ENCODE results near the gene RCBTB2. TPM values are rescaled to one million over a fixed set of nuclear protein-coding genes. Genes with fewer than 3 reads are reported as not detected.

The RCBTB2 gene
- total and polyA plus RNA-seq, 12 donors, result 9.8 to 36.4 (median 16.9) TPM

- H3K4me3 ChIP-seq, result no peak overlapping the region
- no peak for TF ChIP-seq POLR2A (IDR thresholded peaks at IDR 0.05)
- TF ChIP-seq, protein P1, sequence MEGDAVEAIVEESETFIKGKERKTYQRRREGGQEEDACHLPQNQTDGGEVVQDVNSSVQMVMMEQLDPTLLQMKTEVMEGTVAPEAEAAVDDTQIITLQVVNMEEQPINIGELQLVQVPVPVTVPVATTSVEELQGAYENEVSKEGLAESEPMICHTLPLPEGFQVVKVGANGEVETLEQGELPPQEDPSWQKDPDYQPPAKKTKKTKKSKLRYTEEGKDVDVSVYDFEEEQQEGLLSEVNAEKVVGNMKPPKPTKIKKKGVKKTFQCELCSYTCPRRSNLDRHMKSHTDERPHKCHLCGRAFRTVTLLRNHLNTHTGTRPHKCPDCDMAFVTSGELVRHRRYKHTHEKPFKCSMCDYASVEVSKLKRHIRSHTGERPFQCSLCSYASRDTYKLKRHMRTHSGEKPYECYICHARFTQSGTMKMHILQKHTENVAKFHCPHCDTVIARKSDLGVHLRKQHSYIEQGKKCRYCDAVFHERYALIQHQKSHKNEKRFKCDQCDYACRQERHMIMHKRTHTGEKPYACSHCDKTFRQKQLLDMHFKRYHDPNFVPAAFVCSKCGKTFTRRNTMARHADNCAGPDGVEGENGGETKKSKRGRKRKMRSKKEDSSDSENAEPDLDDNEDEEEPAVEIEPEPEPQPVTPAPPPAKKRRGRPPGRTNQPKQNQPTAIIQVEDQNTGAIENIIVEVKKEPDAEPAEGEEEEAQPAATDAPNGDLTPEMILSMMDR (IDR thresholded peaks at IDR 0.05), result no peak
Measured at GRCh38 chr13:48487968-48488367, 44.9 kb downstream of the RCBTB2 start.

DNA sequence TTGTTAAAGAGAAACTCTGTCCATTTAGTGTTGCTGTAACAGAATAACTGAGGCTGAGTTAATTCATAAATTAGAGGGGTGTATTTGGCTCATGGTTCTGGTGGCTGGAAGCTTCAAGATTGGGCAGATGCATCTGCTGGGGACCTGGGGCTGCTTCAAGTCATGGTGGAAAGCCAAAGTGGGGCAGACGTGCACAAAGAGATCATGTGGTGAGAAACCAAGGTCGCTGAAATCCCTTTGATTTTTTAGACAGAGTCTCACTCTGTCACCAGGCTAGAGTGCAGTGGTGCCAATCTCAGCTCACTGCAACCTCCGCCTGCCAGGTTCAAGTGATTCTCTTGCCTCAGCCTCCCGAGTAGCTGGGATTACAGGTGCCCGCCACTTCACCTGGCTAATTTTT, 46.0 kb downstream of the RCBTB2 start:
- Histone ChIP-seq H3K4me3 (no peak overlapping the region), H3K4me1 (replicated peaks in 1 of 2) (peaks cover 0 to 20% of the 10 kb centered on the region in 2 donors), H3K27ac (no peak overlapping the region), H3K27me3 (no peaks in the 10 kb centered on the region), H3K36me3 (replicated peaks in 1 of 2) (no peaks in the 10 kb centered on the region), H3K9me3 (replicated peaks in 1 of 3) (no peaks in the 10 kb centered on the region)
- DNase-seq, result no peak
- 77 to 84% (median 79%) methylated on average over 4 to 5 of the region's 5 CpGs for WGBS, 4 donors
- TF ChIP-seq, protein P1 (IDR thresholded peaks at IDR 0.05), result no peak
- no peak for TF ChIP-seq POLR2A (IDR thresholded peaks at IDR 0.05)
- intact Hi-C loops (cut with DNase I), result no loop called here

More at GRCh38 chr13:48487968-48488367, 44.9 kb downstream of the RCBTB2 start:
- Histone ChIP-seq H3K27ac (no peak overlapping the region), H3K4me1 (replicated peaks in 1 of 2) (peaks cover 0 to 19% of the 10 kb centered on the region in 2 donors), H3K36me3 (replicated peaks in 1 of 2) (no peaks in the 10 kb centered on the region), H3K27me3 (no peaks in the 10 kb centered on the region), H3K9me3 (replicated peaks in 1 of 3) (no peaks in the 10 kb centered on the region)
- 91 to 96% (median 94%) methylated on average over 2 of the region's 2 CpGs for WGBS, 4 donors
- no peak for DNase-seq
- intact Hi-C loops (cut with DNase I), result no loop called here

- no peaks in the 10 kb centered on the region for H3K36me3 ChIP-seq (replicated peaks in 1 of 2)
- peaks cover 3 to 20% of the 10 kb centered on the region in 2 donors for H3K4me1 ChIP-seq (replicated peaks in 1 of 2)
- H3K9me3 ChIP-seq (replicated peaks in 1 of 3), result no peaks in the 10 kb centered on the region
- H3K27me3 ChIP-seq, result no peaks in the 10 kb centered on the region
- no peak for DNase-seq
- H3K4me3 ChIP-seq, result no peak overlapping the region
- intact Hi-C loops (cut with DNase I), result no loop called here
- H3K27ac ChIP-seq, result no peak overlapping the region
- TF ChIP-seq, protein P1 (IDR thresholded peaks at IDR 0.05), result no peak
- TF ChIP-seq POLR2A (IDR thresholded peaks at IDR 0.05), result no peak
Measured at GRCh38 chr13:48486362-48486761, 46.5 kb downstream of the RCBTB2 start.

DNA sequence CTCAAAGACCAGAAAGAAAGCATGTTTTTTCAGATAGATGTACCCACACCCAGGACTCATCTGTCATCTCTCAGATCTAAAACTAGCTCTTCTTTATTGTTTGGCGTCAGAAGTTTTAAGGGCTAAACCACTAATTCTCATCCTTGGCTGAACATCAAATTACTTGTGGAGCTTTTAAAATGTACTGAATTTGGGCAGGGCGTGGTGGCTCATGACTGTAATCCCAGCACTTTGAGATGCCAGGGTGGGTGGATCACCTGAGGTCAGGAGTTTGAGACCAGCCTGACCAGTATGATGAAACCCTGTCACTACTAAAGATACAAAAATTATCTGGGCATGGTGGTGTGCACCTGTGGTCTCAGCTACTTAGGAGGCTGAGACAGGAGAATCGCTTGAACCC, 47.4 kb downstream of the RCBTB2 start:
- DNase-seq, result no peak
- TF ChIP-seq POLR2A (IDR thresholded peaks at IDR 0.05), result no peak
- TF ChIP-seq, protein P1 (IDR thresholded peaks at IDR 0.05), result no peak
- intact Hi-C loops (cut with DNase I), result no loop called here
- 71 to 94% (median 91%) methylated on average over 3 of the region's 3 CpGs for WGBS, 4 donors
- Histone ChIP-seq H3K4me3 (no peak overlapping the region), H3K27ac (no peak overlapping the region), H3K9me3 (replicated peaks in 1 of 3) (no peaks in the 10 kb centered on the region), H3K27me3 (no peaks in the 10 kb centered on the region), H3K4me1 (replicated peaks in 1 of 2) (peaks cover 11 to 24% of the 10 kb centered on the region in 2 donors), H3K36me3 (replicated peaks in 1 of 2) (no peaks in the 10 kb centered on the region)
